ENCODE data around the gene UCP1.

DNA sequence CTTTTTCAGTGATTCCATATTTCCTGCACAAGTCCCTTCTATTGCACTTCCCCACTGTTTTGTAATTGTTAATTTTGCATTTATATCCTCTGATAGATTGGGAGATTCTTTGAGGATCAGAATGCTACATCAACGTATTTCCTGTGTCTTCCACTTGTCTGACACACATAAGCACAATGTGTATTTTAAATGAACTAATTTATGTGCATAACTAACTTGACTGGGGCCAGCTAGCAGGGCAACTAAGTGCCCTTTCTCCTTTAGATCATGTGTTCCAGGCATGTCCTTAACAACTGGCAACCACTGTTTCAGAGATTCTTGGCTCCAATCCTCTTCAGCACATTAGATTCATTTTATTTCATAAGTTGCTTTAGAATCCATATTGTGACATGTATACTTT, 15.7 kb upstream of the UCP1 start:
- TF ChIP-seq, protein P1, sequence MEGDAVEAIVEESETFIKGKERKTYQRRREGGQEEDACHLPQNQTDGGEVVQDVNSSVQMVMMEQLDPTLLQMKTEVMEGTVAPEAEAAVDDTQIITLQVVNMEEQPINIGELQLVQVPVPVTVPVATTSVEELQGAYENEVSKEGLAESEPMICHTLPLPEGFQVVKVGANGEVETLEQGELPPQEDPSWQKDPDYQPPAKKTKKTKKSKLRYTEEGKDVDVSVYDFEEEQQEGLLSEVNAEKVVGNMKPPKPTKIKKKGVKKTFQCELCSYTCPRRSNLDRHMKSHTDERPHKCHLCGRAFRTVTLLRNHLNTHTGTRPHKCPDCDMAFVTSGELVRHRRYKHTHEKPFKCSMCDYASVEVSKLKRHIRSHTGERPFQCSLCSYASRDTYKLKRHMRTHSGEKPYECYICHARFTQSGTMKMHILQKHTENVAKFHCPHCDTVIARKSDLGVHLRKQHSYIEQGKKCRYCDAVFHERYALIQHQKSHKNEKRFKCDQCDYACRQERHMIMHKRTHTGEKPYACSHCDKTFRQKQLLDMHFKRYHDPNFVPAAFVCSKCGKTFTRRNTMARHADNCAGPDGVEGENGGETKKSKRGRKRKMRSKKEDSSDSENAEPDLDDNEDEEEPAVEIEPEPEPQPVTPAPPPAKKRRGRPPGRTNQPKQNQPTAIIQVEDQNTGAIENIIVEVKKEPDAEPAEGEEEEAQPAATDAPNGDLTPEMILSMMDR (IDR thresholded peaks at IDR 0.05): no peak
- TF ChIP-seq POLR2AphosphoS5 (IDR thresholded peaks at IDR 0.05): no peak
- TF ChIP-seq POLR2A (IDR thresholded peaks at IDR 0.05): no peak
